Measurements from ENCODE around the gene DLX5.
A peak's percentile ranks its signal among the peaks of the same experiment; 100 is the strongest.

The DLX5 gene

GRCh38 chr7:97011536-97012364, 12.9 kb downstream of the DLX5 start:
- peaks cover 1% of the 10 kb centered on the region for H3K4me1 ChIP-seq (ENCODE audit: control insufficient read depth, insufficient read depth, low read length)
- H3K36me3 ChIP-seq (ENCODE audit: control insufficient read depth, insufficient read depth, low read length): no peaks in the 10 kb centered on the region
- no peak overlapping the region for H3K27ac ChIP-seq (ENCODE audit: low read length)
- H3K9me3 ChIP-seq (ENCODE audit: control insufficient read depth, insufficient read depth, low read length): no peaks in the 10 kb centered on the region
- H3K27me3 ChIP-seq (ENCODE audit: control insufficient read depth, insufficient read depth, low read length): peaks cover 96% of the 10 kb centered on the region
- no peak overlapping the region for H3K4me3 ChIP-seq (ENCODE audit: low read length)
- no peak for DNase-seq (ENCODE audit: low read depth, low spot score)
- no CpG with 5 or more reads among the region's 15 CpGs for WGBS (ENCODE audit: insufficient coverage, insufficient read length)

GRCh38 chr7:97011104-97011503, 13.5 kb downstream of the DLX5 start:
- Histone ChIP-seq H3K4me3 (ENCODE audit: low read length) (no peak overlapping the region), H3K9me3 (ENCODE audit: control insufficient read depth, insufficient read depth, low read length) (no peaks in the 10 kb centered on the region), H3K27ac (ENCODE audit: low read length) (no peak overlapping the region), H3K4me1 (ENCODE audit: control insufficient read depth, insufficient read depth, low read length) (peaks cover 2% of the 10 kb centered on the region; the same call in 1 of the 2 replicates), H3K36me3 (ENCODE audit: control insufficient read depth, insufficient read depth, low read length) (no peaks in the 10 kb centered on the region), H3K27me3 (ENCODE audit: control insufficient read depth, insufficient read depth, low read length) (peaks cover 92% of the 10 kb centered on the region)
- no CpG with 5 or more reads among the region's 1 CpG for WGBS (ENCODE audit: insufficient coverage, insufficient read length)
- DNase-seq (ENCODE audit: low read depth, low spot score): no peak

- H3K27ac ChIP-seq (ENCODE audit: low read length): no peak overlapping the region
- no peak overlapping the region for H3K4me3 ChIP-seq (ENCODE audit: low read length)
- no peaks in the 10 kb centered on the region for H3K36me3 ChIP-seq (ENCODE audit: control insufficient read depth, insufficient read depth, low read length)
- DNase-seq (ENCODE audit: low read depth, low spot score): no peak
- WGBS (ENCODE audit: insufficient coverage, insufficient read length): no CpG with 5 or more reads among the region's 18 CpGs
- H3K4me1 ChIP-seq (ENCODE audit: control insufficient read depth, insufficient read depth, low read length): peaks cover 2% of the 10 kb centered on the region; the same call in 1 of the 2 replicates
- H3K9me3 ChIP-seq (ENCODE audit: control insufficient read depth, insufficient read depth, low read length): no peaks in the 10 kb centered on the region
- peaks cover 82% of the 10 kb centered on the region for H3K27me3 ChIP-seq (ENCODE audit: control insufficient read depth, insufficient read depth, low read length)
These were observed 14.6 kb downstream of the DLX5 start for GRCh38 chr7:97009753-97010732.

- Histone ChIP-seq H3K27me3 (ENCODE audit: control insufficient read depth, insufficient read depth, low read length) (peaks cover 77% of the 10 kb centered on the region), H3K4me3 (ENCODE audit: low read length) (no peak overlapping the region), H3K27ac (ENCODE audit: low read length) (no peak overlapping the region), H3K9me3 (ENCODE audit: control insufficient read depth, insufficient read depth, low read length) (no peaks in the 10 kb centered on the region), H3K4me1 (ENCODE audit: control insufficient read depth, insufficient read depth, low read length) (peaks cover 2% of the 10 kb centered on the region; the same call in 1 of the 2 replicates), H3K36me3 (ENCODE audit: control insufficient read depth, insufficient read depth, low read length) (no peaks in the 10 kb centered on the region)
- WGBS (ENCODE audit: insufficient coverage, insufficient read length): no CpG with 5 or more reads among the region's 3 CpGs
- DNase-seq (ENCODE audit: low read depth, low spot score): no peak
These were observed 16.2 kb downstream of the DLX5 start for GRCh38 chr7:97008275-97008917.

GRCh38 chr7:97007583-97007861, 17.1 kb downstream of the DLX5 start:
- no CpG with 5 or more reads among the region's 8 CpGs for WGBS (ENCODE audit: insufficient coverage, insufficient read length)
- Histone ChIP-seq H3K4me3 (ENCODE audit: low read length) (no peak overlapping the region), H3K27ac (ENCODE audit: low read length) (no peak overlapping the region), H3K9me3 (ENCODE audit: control insufficient read depth, insufficient read depth, low read length) (no peaks in the 10 kb centered on the region), H3K27me3 (ENCODE audit: control insufficient read depth, insufficient read depth, low read length) (peaks cover 78% of the 10 kb centered on the region), H3K36me3 (ENCODE audit: control insufficient read depth, insufficient read depth, low read length) (no peaks in the 10 kb centered on the region), H3K4me1 (ENCODE audit: control insufficient read depth, insufficient read depth, low read length) (peaks cover 2% of the 10 kb centered on the region; the same call in 1 of the 2 replicates)
- DNase-seq (ENCODE audit: low read depth, low spot score): no peak

- peaks cover 2% of the 10 kb centered on the region; the same call in 1 of the 2 replicates for H3K4me1 ChIP-seq (ENCODE audit: control insufficient read depth, insufficient read depth, low read length)
- DNase-seq (ENCODE audit: low read depth, low spot score): no peak
- H3K27ac ChIP-seq (ENCODE audit: low read length): no peak overlapping the region
- no peaks in the 10 kb centered on the region for H3K36me3 ChIP-seq (ENCODE audit: control insufficient read depth, insufficient read depth, low read length)
- H3K4me3 ChIP-seq (ENCODE audit: low read length): peak overlapping the region; percentile 29; the same call in 1 of the 2 replicates
- H3K9me3 ChIP-seq (ENCODE audit: control insufficient read depth, insufficient read depth, low read length): no peaks in the 10 kb centered on the region
- H3K27me3 ChIP-seq (ENCODE audit: control insufficient read depth, insufficient read depth, low read length): peaks cover 79% of the 10 kb centered on the region
- WGBS (ENCODE audit: insufficient coverage, insufficient read length): no CpG with 5 or more reads among the region's 39 CpGs
These were observed 17.6 kb downstream of the DLX5 start for GRCh38 chr7:97006816-97007582.

- WGBS (ENCODE audit: insufficient coverage, insufficient read length): no CpG with 5 or more reads among the region's 83 CpGs
- no peak for DNase-seq (ENCODE audit: low read depth, low spot score)
These were observed 18.4 kb downstream of the DLX5 start for GRCh38 chr7:97006055-97006815.

GRCh38 chr7:97005183-97006054, 19.2 kb downstream of the DLX5 start, which contains the start of gene DLX6:
Gene DLX6 (plus strand): TSS chr7:97005553. CDS start chr7:97005978, 425 bp downstream.
- Histone ChIP-seq H3K27me3 (ENCODE audit: control insufficient read depth, insufficient read depth, low read length) (peaks cover 73% of the 10 kb centered on the region), H3K36me3 (ENCODE audit: control insufficient read depth, insufficient read depth, low read length) (no peaks in the 10 kb centered on the region), H3K4me1 (ENCODE audit: control insufficient read depth, insufficient read depth, low read length) (peaks cover 5% of the 10 kb centered on the region), H3K4me3 (ENCODE audit: low read length) (peak within 1 kb of the TSS; percentile 29; the same call in 1 of the 2 replicates), H3K9me3 (ENCODE audit: control insufficient read depth, insufficient read depth, low read length) (no peaks in the 10 kb centered on the region), H3K27ac (ENCODE audit: low read length) (no peak within 1 kb of the TSS)
- WGBS (ENCODE audit: insufficient coverage, insufficient read length): no CpG with 5 or more reads among the region's 44 CpGs
- DNase-seq (ENCODE audit: low read depth, low spot score): no peak

More at GRCh38 chr7:97006055-97006815, 18.4 kb downstream of the DLX5 start:
- Histone ChIP-seq H3K27ac (ENCODE audit: low read length) (no peak overlapping the region), H3K36me3 (ENCODE audit: control insufficient read depth, insufficient read depth, low read length) (no peaks in the 10 kb centered on the region), H3K4me1 (ENCODE audit: control insufficient read depth, insufficient read depth, low read length) (peaks cover 3% of the 10 kb centered on the region), H3K27me3 (ENCODE audit: control insufficient read depth, insufficient read depth, low read length) (peaks cover 72% of the 10 kb centered on the region), H3K4me3 (ENCODE audit: low read length) (peak overlapping the region; percentile 29; the same call in 1 of the 2 replicates), H3K9me3 (ENCODE audit: control insufficient read depth, insufficient read depth, low read length) (no peaks in the 10 kb centered on the region)
